Measurements from ENCODE around the gene TPRG1.
"Not testable (repeated sequence)": the region's sequence is repeated elsewhere in the genome, so short reads cannot be mapped to it uniquely, and the experiment has no call there.

The TPRG1 gene

DNA sequence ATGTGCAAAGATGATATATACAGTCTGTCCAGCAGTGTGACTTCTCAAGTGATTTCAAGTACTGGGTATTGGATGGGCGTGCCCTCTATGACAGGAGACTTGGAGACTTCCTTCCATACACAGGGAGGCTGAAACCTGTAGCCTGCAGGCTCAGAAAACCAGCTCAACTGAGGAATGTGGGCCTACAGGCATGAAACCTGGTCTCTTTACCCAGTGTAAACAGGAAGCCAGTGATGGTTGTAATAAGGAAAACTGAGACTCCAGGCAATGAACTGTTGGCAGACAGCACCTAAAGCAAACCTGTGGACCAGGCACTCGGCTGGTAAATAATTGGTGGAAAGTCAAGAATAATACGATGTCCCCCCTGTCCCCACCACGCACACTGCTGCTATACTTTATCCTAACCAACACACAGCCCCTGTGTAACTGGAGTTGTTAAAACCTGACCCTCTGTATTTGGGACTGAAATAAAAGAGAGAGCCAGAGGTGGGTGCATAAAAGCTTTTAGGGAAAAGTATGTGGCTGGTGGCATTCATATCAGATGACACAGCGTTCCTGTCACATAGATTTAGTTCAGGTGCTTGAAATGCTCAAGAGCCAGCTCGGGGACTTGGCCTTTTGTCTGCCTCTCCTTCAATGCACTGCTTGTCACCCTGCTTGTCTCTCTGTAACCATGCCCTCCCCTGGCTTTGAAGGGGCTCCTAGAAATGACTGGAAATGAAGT lies 144.7 kb downstream of the TPRG1 start:
- H3K4me3 ChIP-seq (ENCODE audit: control insufficient read depth, low read depth, low read length) = no peak overlapping the region
- TF ChIP-seq, protein P1, sequence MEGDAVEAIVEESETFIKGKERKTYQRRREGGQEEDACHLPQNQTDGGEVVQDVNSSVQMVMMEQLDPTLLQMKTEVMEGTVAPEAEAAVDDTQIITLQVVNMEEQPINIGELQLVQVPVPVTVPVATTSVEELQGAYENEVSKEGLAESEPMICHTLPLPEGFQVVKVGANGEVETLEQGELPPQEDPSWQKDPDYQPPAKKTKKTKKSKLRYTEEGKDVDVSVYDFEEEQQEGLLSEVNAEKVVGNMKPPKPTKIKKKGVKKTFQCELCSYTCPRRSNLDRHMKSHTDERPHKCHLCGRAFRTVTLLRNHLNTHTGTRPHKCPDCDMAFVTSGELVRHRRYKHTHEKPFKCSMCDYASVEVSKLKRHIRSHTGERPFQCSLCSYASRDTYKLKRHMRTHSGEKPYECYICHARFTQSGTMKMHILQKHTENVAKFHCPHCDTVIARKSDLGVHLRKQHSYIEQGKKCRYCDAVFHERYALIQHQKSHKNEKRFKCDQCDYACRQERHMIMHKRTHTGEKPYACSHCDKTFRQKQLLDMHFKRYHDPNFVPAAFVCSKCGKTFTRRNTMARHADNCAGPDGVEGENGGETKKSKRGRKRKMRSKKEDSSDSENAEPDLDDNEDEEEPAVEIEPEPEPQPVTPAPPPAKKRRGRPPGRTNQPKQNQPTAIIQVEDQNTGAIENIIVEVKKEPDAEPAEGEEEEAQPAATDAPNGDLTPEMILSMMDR (IDR thresholded peaks at IDR 0.05; ENCODE audit: control insufficient read depth, insufficient read depth, low read depth, low read length, missing control alignments) = no peak
- DNase-seq (ENCODE audit: low read depth) = no peak

DNA sequence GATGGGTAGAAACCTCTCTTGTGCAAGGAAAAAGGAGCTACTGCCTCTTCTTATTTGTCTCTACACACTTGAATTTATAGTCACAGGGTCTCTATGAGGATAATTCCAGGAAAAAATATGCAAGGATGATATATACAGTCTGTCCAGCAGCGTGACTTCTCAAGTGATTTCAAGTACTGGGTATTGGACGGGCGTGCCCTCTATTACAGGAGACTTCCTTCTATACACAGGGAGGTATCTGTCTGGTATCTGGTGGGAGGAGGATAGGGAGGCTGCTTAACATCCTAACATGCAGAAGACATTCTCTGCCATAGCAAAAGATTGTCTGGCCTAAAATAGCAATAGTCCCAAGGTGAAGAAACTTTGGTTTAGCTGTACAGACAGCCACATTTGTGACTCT lies 146.1 kb downstream of the TPRG1 start:
- DNase-seq (ENCODE audit: low read depth) = no peak
- TF ChIP-seq, protein P1 (IDR thresholded peaks at IDR 0.05; ENCODE audit: control insufficient read depth, insufficient read depth, low read depth, low read length, missing control alignments) = no peak
- no peak overlapping the region for H3K4me3 ChIP-seq (ENCODE audit: control insufficient read depth, low read depth, low read length)

DNA sequence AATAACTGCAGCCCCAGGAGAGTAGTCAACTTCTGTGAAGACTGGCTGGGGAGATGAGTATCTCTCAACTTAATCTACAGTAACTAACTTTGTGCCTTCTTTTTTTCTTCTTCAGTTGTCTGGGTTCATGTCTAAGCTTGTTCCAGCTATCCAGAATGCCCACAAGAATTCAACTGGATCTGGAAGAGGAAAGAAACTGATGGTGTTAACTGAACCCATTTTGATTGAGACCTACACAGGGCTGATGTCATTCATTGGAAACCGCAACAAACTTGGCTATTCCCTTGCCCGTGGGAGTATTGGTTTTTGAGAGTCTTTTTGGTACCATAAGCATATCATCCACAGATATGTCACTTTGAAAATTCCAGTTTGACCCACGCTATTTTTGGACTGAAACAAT lies 148.7 kb downstream of the TPRG1 start:
- TF ChIP-seq, protein P1 (IDR thresholded peaks at IDR 0.05; ENCODE audit: control insufficient read depth, insufficient read depth, low read depth, low read length, missing control alignments) = no peak
- no peak for DNase-seq (ENCODE audit: low read depth)

DNA sequence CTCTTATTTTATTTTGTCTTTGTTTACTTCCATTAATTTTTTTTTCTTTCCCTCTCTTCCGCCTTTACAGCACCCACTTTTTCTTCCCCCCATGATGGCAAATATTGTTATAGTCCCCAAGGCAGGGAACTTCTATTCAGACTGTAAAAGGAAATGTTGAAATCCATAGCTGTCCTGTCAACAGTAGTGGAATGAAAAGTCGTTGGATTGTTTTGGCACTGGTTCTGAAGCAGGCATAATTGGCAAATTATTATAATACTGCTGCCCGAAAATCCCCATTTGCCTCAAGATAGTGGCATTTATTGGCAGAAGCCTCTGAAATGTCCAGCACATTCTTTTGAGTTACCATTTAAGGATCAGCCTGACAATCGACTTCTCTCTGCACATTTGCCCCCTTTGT lies 150.6 kb downstream of the TPRG1 start:
- no peak overlapping the region for H3K4me3 ChIP-seq (ENCODE audit: control insufficient read depth, low read depth, low read length)
- no peak for DNase-seq (ENCODE audit: low read depth)
- TF ChIP-seq, protein P1 (IDR thresholded peaks at IDR 0.05; ENCODE audit: control insufficient read depth, insufficient read depth, low read depth, low read length, missing control alignments) = no peak

More for the DNA sequence above, 148.7 kb downstream of the TPRG1 start:
- H3K4me3 ChIP-seq (ENCODE audit: control insufficient read depth, low read depth, low read length) = no peak overlapping the region

DNA sequence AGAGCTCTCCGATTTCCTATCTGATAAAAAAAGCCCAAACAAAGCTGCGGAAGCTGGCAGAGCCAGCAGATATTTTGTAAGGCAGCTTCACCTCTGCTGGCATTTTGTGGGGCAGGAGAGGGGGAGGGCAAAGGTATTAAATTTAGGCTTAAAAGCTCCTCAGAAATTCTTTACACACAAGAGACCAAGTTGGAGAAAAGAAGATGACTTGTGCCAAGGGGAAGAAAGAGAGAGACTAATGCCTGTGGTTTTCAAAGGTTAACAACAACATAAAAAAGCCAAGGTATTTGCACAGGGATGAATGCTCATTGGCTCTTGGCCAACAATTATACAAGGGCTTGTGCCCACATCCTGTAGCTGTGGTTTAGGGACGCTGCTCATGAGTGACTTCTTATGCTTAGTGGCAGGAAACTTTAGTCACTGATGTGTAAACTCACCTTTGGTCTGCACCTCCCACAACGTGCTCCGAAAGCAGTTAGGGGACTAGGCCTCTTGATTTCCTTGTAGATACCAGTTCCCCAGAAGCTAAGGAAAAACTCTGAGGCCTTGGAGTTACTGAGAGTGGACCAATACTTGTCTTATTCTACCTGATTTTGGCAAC lies 152.9 kb downstream of the TPRG1 start:
- peak; percentile 81 for DNase-seq (ENCODE audit: low read depth)
- H3K4me3 ChIP-seq (ENCODE audit: control insufficient read depth, low read depth, low read length) = no peak overlapping the region
- TF ChIP-seq, protein P1 (IDR thresholded peaks at IDR 0.05; ENCODE audit: control insufficient read depth, insufficient read depth, low read depth, low read length, missing control alignments) = no peak

DNA sequence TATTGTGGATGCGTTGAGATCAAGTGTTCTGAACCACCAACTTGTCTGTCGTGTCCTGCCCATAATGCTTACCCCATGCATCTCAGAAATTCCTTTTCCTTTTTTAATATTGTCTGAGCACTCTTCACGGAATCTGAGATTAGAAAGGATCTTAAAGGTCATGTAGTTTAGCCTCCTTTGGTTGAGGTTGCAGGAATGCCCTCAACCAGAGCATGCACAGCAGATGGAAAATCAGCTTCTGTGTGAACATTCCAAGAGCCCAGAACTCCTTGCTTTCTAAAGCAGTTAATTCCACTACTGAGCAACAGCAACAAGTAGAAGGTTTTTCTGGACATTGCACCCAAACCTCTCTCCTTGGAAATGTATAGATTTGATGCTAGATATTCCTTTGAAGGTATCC lies 153.7 kb downstream of the TPRG1 start:
- DNase-seq (ENCODE audit: low read depth) = no peak
- H3K4me3 ChIP-seq (ENCODE audit: control insufficient read depth, low read depth, low read length) = no peak overlapping the region
- TF ChIP-seq, protein P1 (IDR thresholded peaks at IDR 0.05; ENCODE audit: control insufficient read depth, insufficient read depth, low read depth, low read length, missing control alignments) = no peak

DNA sequence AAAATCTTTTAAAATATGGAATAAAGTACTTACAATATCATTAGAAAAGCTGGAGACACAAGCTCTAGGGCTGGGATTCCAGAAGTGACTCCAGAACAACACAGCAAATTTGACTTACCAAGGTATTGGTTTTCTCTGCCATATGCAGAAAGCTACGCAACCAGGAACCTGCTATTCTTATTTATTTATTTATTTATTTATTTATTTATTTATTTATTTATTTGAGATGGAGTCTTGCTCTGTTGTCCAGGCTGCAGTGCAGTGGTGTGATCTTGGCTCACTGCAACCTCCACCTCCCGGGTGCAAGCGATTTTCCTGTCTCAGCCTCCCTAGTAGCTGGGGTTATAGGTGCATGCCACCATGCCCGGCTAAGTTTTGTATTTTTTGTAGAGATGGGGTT lies 157.9 kb downstream of the TPRG1 start:
- H3K4me3 ChIP-seq (ENCODE audit: control insufficient read depth, low read depth, low read length) = not testable (repeated sequence)

More for the DNA sequence above, 157.9 kb downstream of the TPRG1 start:
- not testable (repeated sequence) for DNase-seq (ENCODE audit: low read depth)
